Subcutaneous adipose tissue (tissue), 4 donors: ENCODE results near the gene SH3GL1. TPM values are rescaled to one million over a fixed set of nuclear protein-coding genes. Genes with fewer than 3 reads are reported as not detected.

Experiments used
- CTCF ChIP-seq: fragments of 450-650 bp; IDR thresholded peaks from one replicate; pipeline ENCODE4 v1.5.1; 2016; ENCODE audit warnings: low read depth, mild to moderate bottlenecking, control low read depth, antibody characterized with exemption, moderate library complexity
- total RNA-seq, 4 donors: library from RNA; depleted of rRNA; stranded (reverse); fragments of >200 nt; gene quantifications; one replicate each; pipeline ENCODE4 v1.1.0, GENCODE V29; 2016

The SH3GL1 gene
- total RNA-seq, 4 donors from 2014 or later = 28.7 to 43.9 (median 36.4) TPM

DNA sequence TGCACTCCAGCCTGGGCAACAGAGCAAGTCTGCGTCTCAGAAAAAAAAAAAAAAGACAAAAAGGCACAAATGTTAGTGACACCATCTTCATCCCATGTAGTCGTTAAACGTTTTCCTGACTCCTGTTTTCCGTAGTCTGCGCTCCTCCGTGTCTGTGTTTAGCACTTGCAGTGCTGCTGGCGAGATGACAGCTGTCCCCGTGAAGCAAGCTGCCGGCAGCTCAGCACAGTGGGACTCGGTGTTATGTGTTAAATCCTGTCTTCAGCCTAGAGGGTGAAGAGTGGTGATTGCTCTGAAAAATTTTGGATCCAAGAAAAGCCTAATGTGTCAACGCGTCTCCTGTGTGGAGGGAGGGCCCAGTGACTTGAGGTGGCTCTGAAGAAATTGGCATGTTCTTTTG lies 38.9 kb upstream of the SH3GL1 start:
- TF ChIP-seq CTCF = no peak

- TF ChIP-seq CTCF = no peak
Observed at GRCh38 chr19:4437103-4437502, 36.8 kb upstream of the SH3GL1 start.

- TF ChIP-seq CTCF = no peak
Observed at GRCh38 chr19:4436231-4436630, 35.9 kb upstream of the SH3GL1 start.

DNA sequence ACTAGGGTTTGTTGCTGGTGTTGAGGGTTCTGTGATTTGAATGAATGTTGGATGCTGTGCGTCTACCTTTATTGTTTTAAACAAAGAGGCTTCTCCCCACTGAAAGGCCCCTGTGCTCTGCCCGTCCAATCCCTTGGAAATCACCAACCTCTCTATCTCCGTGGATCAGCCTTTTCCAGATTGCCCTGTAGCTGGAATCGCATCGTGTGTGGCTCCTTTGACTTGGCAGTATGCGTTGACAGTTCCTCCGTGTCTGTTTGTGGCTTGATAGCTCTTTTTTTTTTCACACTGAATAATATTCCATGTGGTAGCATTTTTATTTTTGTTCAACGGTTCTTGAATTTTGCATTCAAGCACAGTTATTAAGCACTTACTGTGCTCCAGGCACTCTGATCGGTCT lies 34.0 kb upstream of the SH3GL1 start:
- no peak for TF ChIP-seq CTCF

- no peak for TF ChIP-seq CTCF
Observed at GRCh38 chr19:4432918-4433506, 32.7 kb upstream of the SH3GL1 start.

- no peak for TF ChIP-seq CTCF
Observed at GRCh38 chr19:4431808-4432674, 31.7 kb upstream of the SH3GL1 start.

DNA sequence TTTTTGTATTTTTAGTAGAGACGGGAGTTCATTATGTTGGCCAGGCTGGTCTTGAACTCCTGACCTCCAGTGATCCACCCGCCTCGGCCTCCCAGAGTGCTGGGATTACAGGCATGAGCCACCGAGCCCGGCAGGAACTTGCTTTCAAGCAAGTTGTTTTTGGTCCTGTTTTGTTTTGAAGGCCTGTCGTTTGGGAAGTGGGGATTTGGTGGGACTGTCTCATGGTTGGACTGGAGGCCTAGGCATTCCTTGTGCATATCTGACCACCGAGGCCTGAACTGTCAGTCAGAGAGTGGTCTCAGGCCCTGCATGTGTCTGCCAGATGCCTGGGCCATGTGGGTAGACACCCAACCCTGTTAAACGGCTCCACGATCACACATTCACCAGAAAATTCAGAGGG lies 30.9 kb upstream of the SH3GL1 start:
- TF ChIP-seq CTCF = no peak
